Nephron progenitor cell (in vitro differentiated cells): ENCODE data around the gene PTX4.

ENCODE experiments used
- DNase-seq: peaks from one replicate; pipeline ENCODE4 v3.0.0; 2021
- H3K27ac Mint-ChIP-seq: 2 replicates; pipeline ENCODE4 v1.8.0; 2021; ENCODE audit warnings: mild to moderate bottlenecking, moderate library complexity, mixed read lengths
- H3K27me3 Mint-ChIP-seq: 2 replicates; pipeline ENCODE4 v1.8.0; 2021; ENCODE audit warnings: mild to moderate bottlenecking, low read depth, mixed read lengths; ENCODE audit not compliant: poor library complexity
- H3K36me3 Mint-ChIP-seq: 2 replicates; pipeline ENCODE4 v1.8.0; 2021; ENCODE audit warnings: low read depth, mixed read lengths
- H3K4me1 Mint-ChIP-seq: 2 replicates; pipeline ENCODE4 v1.8.0; 2021; ENCODE audit warnings: mixed read lengths
- H3K4me3 Mint-ChIP-seq: 2 replicates; pipeline ENCODE4 v1.8.0; 2021; ENCODE audit warnings: mild to moderate bottlenecking, moderate library complexity, mixed read lengths
- H3K9me3 Mint-ChIP-seq: 2 replicates; pipeline ENCODE4 v1.8.0; 2021; ENCODE audit warnings: mild to moderate bottlenecking, moderate library complexity, mixed read lengths
- TF ChIP-seq, protein P1 (sequence below): fragments of 200-600 bp; sonication (generic); IDR thresholded peaks from 2 replicates; pipeline ENCODE4 v1.5.0; 2021; ENCODE audit warnings: antibody characterized with exemption

Gene PTX4

DNA sequence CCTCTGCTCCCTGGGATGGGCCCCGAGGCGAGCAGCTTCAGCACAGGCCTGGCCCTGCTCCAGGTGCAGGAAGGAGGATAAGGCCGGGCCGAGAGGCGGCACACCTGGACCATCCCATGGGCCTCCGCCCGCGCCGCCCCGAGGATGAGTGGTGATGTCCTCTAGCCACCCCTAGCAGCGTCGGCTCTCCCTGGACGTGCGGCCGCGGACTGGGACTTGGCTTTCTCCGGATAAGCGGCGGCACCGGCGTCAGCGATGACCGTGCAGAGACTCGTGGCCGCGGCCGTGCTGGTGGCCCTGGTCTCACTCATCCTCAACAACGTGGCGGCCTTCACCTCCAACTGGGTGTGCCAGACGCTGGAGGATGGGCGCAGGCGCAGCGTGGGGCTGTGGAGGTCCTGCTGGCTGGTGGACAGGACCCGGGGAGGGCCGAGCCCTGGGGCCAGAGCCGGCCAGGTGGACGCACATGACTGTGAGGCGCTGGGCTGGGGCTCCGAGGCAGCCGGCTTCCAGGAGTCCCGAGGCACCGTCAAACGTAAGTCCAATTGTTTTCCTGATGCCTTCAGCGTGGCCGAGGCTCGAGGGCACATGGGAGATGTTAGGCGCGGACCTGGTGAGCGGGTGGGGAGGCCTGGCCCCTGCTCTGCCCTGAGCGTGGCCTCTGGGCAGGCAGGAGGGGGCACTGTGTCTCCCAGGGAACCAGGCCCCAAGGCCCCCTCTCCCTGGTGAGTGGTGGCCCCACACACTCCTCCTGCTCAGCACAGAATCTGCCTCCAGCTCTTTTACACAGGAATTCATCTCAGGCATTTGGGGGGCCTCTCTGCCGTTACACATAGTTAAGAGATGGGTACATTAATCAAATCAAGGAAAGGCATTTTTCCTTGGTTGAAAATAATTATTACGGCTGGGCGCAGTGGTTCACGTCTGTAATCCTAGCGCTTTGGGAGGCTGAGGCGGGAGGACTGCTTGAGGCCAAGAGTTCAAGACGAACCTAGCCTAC is 45.6 kb upstream of the PTX4 start:
- peaks cover 27% of the 10 kb centered on the region for H3K4me1 Mint-ChIP-seq
- peaks cover 9% of the 10 kb centered on the region for H3K27me3 Mint-ChIP-seq
- TF ChIP-seq, protein P1, sequence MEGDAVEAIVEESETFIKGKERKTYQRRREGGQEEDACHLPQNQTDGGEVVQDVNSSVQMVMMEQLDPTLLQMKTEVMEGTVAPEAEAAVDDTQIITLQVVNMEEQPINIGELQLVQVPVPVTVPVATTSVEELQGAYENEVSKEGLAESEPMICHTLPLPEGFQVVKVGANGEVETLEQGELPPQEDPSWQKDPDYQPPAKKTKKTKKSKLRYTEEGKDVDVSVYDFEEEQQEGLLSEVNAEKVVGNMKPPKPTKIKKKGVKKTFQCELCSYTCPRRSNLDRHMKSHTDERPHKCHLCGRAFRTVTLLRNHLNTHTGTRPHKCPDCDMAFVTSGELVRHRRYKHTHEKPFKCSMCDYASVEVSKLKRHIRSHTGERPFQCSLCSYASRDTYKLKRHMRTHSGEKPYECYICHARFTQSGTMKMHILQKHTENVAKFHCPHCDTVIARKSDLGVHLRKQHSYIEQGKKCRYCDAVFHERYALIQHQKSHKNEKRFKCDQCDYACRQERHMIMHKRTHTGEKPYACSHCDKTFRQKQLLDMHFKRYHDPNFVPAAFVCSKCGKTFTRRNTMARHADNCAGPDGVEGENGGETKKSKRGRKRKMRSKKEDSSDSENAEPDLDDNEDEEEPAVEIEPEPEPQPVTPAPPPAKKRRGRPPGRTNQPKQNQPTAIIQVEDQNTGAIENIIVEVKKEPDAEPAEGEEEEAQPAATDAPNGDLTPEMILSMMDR = no peak
- peak overlapping the region; percentile 72 for H3K27ac Mint-ChIP-seq
- DNase-seq = peak; percentile 10
- no peak overlapping the region for H3K4me3 Mint-ChIP-seq
- no peaks in the 10 kb centered on the region for H3K36me3 Mint-ChIP-seq
- H3K9me3 Mint-ChIP-seq = no peaks in the 10 kb centered on the region

DNA sequence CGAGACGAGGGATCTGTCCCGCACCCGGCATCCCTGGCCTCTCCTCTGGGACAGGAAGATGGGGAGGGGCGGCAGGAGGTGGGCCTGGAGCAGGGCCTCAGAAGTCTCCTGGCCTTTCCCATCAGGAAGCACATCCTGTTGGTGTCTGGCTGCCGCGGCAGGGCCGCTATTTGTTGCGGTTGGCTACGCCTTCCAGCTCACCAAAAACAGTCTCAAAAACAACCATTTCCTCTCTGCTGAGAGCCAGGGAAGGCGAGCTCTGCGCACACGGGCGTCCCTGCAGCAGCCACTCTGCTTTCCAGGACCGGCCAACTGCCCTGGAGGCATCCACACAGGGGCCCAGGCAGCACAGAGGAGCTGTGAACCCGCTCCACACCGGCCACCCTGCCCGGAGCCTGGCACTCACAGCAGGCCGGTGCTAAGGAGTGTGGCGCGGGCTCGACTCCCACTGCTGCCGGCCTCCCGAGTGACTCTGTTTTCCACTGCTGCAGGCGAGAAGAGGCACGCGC is 44.8 kb upstream of the PTX4 start, which contains the start of gene TMEM204:
TMEM204 (plus strand) TSS at position 224 of the 509 bp plus-strand sequence. CDS start 610 bp downstream, outside the sequence.
- peaks cover 27% of the 10 kb centered on the region for H3K4me1 Mint-ChIP-seq
- peaks cover 9% of the 10 kb centered on the region for H3K27me3 Mint-ChIP-seq
- peak; percentile 14 for DNase-seq
- TF ChIP-seq, protein P1 = no peak
- H3K36me3 Mint-ChIP-seq = no peaks in the 10 kb centered on the region
- H3K9me3 Mint-ChIP-seq = no peaks in the 10 kb centered on the region
- H3K4me3 Mint-ChIP-seq = no peak within 1 kb of the TSS
- H3K27ac Mint-ChIP-seq = peak within 1 kb of the TSS; percentile 54

DNA sequence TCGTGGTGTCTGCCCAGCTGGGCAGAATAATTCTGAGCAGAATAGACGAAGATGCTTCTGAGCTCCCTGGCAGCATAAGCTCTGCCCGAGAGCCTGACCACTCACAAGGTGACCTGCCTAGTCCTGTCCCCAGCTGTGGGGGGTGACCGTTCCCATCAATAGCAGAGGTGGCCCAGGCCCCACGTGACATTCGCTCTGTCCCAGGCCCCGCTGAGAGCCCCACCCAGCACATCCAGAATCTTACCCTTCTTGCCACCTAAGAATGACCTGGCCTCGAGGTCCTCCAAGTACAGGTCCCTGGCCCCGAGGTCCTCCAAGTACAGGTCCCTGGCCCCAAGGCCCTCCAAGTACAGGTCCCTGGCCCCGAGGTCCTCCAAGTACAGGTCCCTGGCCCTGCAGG is 44.0 kb upstream of the PTX4 start:
- H3K27ac Mint-ChIP-seq = no peak overlapping the region
- TF ChIP-seq, protein P1 = no peak
- peaks cover 31% of the 10 kb centered on the region for H3K4me1 Mint-ChIP-seq
- no peaks in the 10 kb centered on the region for H3K9me3 Mint-ChIP-seq
- H3K36me3 Mint-ChIP-seq = no peaks in the 10 kb centered on the region
- peak; percentile 1 for DNase-seq
- peaks cover 9% of the 10 kb centered on the region for H3K27me3 Mint-ChIP-seq
- H3K4me3 Mint-ChIP-seq = no peak overlapping the region

DNA sequence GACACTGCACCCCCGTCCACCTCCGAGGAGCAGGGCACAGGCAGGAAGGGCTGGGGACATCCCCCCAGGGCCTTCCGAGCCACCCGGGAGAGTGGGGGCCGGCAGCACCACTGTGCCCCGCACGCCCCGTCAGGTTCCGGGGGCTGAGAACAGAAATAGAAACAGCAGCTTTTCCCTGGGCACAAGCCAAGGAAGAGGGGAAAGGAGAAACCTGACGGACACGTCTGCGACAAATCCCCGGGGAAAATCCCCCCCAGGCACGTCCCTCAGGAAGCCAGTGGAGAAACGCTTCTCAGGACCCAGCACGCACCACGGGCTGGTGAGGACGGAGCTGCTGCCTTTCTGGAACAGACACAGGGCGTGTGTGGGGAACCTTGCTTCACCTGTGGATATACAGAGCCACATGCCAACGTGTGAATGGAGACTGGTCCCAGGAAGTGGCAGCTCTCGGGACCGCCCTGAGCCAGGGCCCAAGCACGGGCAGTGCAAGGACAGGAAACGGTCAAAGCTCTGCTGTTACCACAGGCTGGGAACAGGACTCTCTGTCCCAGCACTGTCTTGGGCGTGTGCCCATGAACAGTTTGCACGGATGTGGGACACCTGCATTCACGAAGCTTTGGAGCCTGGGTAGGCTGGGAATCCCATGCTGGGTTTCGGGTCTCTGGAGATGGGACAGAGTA is 43.5 kb upstream of the PTX4 start:
- Mint-ChIP-seq H3K27ac (no peak overlapping the region), H3K9me3 (no peaks in the 10 kb centered on the region), H3K36me3 (no peaks in the 10 kb centered on the region), H3K4me1 (peaks cover 31% of the 10 kb centered on the region), H3K4me3 (no peak overlapping the region), H3K27me3 (peaks cover 9% of the 10 kb centered on the region)
- TF ChIP-seq, protein P1 = no peak
- no peak for DNase-seq

DNA sequence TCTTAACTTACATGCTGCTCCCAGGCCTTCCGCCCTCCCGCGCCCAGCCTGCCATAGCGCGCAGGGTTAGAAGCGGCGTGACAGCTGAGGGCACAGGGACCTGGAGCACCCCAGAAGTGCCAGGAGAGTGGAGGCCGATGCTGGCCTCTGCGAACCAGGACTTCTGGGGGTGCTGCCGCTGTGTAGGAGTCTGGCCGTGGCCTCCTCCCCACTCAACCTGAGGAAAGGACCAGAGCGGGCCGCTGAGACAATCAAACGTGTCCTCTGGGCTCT is 42.8 kb upstream of the PTX4 start:
- no peaks in the 10 kb centered on the region for H3K36me3 Mint-ChIP-seq
- peaks cover 26% of the 10 kb centered on the region for H3K4me1 Mint-ChIP-seq
- TF ChIP-seq, protein P1 = no peak
- H3K9me3 Mint-ChIP-seq = no peaks in the 10 kb centered on the region
- peaks cover 9% of the 10 kb centered on the region for H3K27me3 Mint-ChIP-seq
- DNase-seq = no peak
- H3K4me3 Mint-ChIP-seq = no peak overlapping the region
- no peak overlapping the region for H3K27ac Mint-ChIP-seq
